Effector CD4-positive, alpha-beta T cell (primary cell): Measurements from ENCODE around the gene SNX11.
A peak's percentile ranks its signal among the peaks of the same experiment; 100 is the strongest.

Experiments
- DNase-seq: peaks from one replicate; pipeline ENCODE4 v3.0.0-alpha.2; 2020

The SNX11 gene

DNA sequence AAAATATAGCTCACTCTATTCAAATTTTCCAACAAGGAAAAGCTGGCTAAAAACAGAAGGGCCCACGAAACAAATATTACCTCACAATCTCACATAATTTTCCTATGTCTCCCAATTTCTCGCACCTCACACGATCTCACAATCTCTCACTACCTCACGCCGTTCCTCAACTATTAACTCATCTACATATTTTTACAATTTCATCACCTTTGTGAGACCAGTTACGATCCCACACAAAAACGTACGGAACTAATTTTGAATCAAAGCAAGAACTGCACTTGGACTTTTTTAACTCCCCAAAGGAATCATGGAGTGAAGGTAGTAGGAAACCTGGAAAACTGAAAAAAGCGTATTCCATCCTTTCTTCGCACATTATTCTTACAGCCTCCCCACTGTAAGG, 7.4 kb upstream of the SNX11 start:
- no peak for DNase-seq

GRCh38 chr17:48100591-48101011, 7.0 kb upstream of the SNX11 start:
- DNase-seq = no peak

DNA sequence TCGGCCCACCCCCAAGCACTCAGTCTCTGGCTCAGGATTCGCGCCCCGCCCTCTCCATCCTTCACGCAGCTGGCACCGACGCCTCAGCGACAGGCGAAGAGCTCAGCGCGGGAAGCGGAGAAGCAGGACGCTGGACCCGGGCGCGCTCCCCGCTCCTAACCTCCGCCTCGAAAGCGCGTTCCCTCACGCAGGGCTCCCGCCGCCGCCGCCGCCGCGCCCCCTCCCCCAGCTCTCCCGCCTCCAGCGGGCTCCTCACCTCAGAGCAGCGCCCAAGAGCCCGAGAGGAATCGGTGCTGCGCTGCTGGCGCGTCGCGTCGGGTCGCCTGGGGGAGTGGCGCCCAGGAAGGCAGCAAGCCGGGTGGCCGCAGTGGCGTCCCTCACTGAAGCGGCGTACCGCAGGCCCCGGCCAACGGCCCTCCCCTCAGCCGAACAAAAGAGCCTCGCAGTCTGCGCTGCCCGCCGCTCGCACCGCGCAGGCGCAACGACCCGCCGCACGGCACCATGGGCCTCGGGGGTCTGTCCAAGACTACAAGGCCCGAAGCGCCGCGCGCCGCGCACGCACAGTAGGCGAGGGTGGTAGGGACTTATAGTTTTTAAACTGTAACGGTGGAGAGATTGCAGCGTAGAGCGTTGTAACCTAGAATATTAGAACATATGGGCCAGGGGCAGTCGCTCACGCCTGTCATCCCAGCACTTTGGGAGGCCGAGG, 6.4 kb upstream of the SNX11 start, which contains the start of gene CBX1:
Gene CBX1 (minus strand): TSS at position 467 of the 709 bp plus-strand sequence. CDS start 24,474 bp downstream, outside the sequence.
- peak; percentile 93 for DNase-seq

GRCh38 chr17:48102043-48102750, 5.4 kb upstream of the SNX11 start:
- DNase-seq = no peak

DNA sequence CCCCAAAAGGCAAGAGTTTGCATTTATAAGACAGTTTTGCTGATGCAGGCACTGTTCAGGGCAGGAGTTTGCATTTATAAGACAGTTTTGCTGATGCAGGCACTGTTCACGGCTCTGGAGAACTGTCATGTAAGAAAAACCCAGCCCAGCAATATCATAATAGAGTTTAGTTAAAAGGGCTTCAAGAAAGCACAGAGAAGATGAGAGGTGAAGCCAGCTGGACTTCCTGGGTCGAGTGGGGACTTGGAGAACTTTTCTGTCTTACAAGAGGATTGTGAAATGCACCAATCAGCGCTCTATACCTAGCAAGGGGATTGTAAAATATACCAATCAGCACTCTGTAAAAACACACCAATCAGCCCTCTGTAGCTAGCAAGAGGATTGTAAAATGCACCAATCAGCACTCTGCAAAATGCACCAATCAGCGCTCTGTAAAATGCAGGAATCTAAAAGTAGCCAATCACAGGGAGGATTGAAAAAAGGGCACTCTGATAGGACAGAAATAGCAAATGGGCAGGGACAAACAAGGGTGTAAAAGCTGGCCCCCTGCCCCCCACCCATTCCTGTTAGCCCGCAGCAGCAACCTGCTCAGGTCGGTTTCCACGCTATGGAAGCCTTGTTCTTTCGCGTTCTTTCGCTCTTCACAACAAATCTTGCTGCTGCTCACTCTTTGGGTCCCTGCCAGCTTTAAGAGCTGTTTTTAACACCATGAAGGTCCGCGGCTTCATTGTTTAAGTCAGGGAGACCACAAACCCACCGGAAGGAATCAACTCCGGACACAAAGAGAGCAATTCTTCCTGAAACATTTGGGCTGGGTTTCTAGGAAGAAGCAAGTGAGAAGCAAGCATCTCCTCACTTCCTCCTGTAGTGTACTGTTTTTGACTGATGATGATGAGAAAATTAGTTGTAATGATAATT, 4.5 kb upstream of the SNX11 start:
- DNase-seq = no peak

DNA sequence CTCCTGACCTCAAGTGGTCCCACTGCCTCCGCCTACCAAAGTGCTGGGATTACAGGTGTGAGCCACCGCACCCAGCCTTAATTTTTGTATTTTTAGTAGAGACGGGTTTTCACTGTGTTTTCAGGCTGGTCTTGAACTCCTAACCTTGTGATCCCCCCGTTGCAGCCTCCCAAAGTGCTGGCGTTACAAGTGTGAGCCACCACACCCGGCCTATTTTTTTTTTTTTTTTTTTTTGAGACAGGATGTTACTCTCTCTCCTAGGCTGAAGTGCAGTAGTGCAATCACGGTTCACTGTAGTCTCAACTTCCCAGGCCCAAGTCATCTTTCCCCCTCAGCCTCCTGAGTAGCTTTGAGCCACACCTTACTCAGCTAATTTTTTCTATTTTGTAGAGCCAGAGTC, 3.1 kb upstream of the SNX11 start:
- DNase-seq = no peak

DNA sequence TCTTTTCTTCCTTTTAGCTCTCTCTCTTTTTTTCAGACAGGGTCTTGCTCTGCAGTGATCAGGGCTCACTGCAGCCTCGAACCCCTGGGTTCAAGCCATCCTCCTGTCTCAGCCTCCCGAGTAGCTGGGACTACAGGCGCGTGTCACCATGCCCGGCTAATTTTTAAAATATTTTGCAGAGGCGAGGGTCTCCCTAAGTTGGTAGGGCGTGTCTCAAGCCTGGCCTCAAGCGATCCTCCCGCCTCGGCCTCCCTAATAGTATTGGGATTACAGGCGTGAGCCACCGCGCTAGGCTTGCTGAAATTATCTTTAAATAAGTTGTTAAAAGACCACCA, 797 bp upstream of the SNX11 start:
- DNase-seq = no peak

GRCh38 chr17:48110761-48111160, 3.2 kb downstream of the SNX11 start:
- DNase-seq = no peak

DNA sequence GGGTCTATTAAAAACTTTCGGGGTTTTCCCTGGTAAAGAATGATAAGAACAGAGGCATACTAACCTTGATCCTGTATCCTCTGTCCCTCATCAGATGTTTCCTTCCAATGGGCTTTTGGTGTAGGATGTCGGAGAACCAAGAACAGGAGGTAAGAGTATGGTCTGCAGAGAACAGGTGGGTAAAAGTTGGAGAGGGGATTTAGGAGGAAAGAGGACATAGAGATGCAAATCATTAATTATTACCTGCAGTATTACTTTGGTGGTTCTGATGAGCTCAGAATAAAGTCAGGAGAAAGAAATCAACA, 4.3 kb downstream of the SNX11 start:
- DNase-seq = no peak

GRCh38 chr17:48113201-48113676, 5.7 kb downstream of the SNX11 start:
- DNase-seq = peak; percentile 23

DNA sequence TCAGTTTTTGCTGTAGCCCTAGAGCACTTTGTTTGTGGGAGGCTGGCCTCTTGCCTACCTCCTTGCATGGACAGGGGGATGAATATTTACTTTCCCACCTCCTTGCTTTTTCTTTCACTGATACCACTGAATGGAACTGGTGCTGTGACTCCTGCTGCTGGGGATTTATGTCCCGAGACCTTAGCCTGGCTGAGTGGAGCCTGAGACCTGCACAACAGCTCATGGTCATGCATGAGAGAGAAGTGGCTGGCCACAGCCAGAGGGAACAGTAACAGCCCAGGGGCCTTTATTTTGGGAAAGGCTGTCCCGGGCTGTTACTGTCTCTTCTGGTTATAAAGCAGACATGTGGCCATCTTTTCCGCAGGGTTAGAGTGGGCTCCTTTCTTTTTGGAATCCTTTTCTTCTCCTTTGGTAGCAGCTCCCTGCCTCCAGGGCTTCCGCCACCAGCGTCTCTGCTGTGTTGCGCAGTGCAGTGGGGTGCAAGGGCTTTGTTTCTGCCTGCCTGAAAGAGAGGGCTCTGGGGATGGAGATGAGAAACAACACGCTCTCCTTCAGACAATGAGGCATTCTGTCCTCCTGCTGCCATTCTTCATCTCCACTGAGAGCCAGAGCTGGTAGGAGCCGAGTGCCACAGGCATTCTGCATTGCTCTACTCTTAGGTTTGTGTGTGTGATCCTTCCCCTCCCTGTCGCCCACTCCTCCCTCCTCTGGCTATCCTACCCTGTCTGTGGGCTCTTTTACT, 14.5 kb downstream of the SNX11 start:
- no peak for DNase-seq

- DNase-seq = no peak
These were observed 15.1 kb downstream of the SNX11 start for GRCh38 chr17:48122665-48123045.

DNA sequence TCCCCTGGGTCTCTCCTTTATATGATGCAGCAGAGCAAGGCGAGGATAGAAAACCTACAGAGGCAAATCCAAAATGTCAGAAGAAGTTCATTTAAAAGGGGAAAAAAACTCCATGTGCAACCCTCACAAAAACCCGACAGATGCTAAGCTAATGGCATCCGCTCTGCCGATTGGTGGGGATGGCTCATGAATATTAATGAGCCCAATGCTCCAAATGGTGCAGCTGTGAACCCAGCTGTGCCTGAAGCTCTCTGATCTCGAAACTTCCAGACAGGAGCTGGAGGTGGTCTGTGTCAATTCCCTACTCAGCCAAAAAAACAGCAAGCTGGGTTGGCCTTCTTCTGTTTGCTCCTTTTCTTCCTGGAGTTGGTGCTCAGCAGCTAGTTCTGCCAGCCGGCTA, 15.5 kb downstream of the SNX11 start:
- no peak for DNase-seq

- no peak for DNase-seq
These were observed 16.3 kb downstream of the SNX11 start for GRCh38 chr17:48123776-48124388.

GRCh38 chr17:48125829-48126531, 18.4 kb downstream of the SNX11 start:
- DNase-seq = no peak

- DNase-seq = no peak
These were observed 18.9 kb downstream of the SNX11 start for GRCh38 chr17:48126532-48126850.

GRCh38 chr17:48127371-48128051, 19.9 kb downstream of the SNX11 start:
- no peak for DNase-seq

- DNase-seq = no peak
These were observed 20.8 kb downstream of the SNX11 start for GRCh38 chr17:48128400-48128799.

DNA sequence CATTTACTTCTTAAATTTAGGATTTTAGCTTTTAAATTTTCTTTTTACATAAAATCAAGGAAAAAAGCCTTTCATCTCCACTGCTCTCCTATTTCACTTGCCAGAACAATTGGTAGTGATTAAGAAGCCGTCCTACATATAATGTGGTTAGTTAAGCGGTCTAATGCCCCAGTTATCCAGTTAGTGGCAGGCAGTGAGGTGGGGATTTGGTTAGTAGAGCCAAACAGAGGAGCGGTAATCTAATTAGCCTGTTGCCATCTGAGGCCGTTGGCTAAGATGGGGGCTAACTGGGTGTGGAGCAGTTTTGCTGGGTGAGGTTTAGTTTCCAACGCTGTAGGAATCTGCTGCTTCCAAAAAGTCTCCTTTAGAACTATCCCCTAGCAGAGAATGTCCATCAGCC, 22.4 kb downstream of the SNX11 start:
- no peak for DNase-seq

- DNase-seq = peak; percentile 46
These were observed 23.8 kb downstream of the SNX11 start for GRCh38 chr17:48131216-48131824.

DNA sequence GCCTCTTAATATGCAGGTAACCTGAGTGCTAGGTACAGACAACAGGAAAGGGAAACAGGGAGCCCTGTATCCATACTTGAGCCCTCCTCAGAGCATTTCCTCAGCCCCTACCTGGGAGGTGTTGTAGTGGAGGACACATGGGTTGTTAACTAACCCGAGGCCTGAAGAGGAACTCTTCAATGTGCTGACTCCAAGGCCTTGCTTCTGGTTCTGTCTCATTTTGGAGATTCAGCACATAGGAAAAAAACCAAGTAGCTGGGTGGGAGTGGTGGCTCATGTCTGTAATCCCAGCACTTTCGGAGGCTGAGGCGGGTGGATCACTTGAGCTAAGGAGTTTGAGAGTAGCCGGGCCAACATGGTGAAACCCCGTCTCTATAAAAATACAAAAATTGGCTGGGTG, 24.8 kb downstream of the SNX11 start:
- DNase-seq = no peak
